Measurements from ENCODE around the gene TMEM184A. TPM values are rescaled to one million over a fixed set of nuclear protein-coding genes. Genes with fewer than 3 reads are reported as not detected.

TMEM184A gene
- total and polyA plus RNA-seq, 2 of the 8 experiments (the other 6 are each of a cell fraction or from before 2014, with no cell fraction given) = 1.8 to 2.1 TPM

GRCh38 chr7:1561036-1561940 is 5.3 kb upstream of the TMEM184A start (continued):
- TF ChIP-seq, protein P1, sequence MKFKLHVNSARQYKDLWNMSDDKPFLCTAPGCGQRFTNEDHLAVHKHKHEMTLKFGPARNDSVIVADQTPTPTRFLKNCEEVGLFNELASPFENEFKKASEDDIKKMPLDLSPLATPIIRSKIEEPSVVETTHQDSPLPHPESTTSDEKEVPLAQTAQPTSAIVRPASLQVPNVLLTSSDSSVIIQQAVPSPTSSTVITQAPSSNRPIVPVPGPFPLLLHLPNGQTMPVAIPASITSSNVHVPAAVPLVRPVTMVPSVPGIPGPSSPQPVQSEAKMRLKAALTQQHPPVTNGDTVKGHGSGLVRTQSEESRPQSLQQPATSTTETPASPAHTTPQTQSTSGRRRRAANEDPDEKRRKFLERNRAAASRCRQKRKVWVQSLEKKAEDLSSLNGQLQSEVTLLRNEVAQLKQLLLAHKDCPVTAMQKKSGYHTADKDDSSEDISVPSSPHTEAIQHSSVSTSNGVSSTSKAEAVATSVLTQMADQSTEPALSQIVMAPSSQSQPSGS (IDR thresholded peaks at IDR 0.05; ENCODE audit: low read length) = no peak
- no peak for TF ChIP-seq EP300 (IDR thresholded peaks at IDR 0.05; ENCODE audit: borderline replicate concordance in 1 of 2, low read depth in 2 of 2, low read length in 2 of 2)
- TF ChIP-seq POU5F1 (IDR thresholded peaks at IDR 0.05; ENCODE audit: low read depth, low read length) = no peak
- TF ChIP-seq BACH1 (IDR thresholded peaks at IDR 0.05; ENCODE audit: low read length) = no peak
- TF ChIP-seq HDAC2 (IDR thresholded peaks at IDR 0.05; ENCODE audit: borderline replicate concordance in 1 of 2, low read depth in 2 of 2, low read length in 2 of 2) = no peak
- no peak for TF ChIP-seq JUN (IDR thresholded peaks at IDR 0.05; ENCODE audit: low read depth, low read length)
- no peak for TF ChIP-seq POLR2A (IDR thresholded peaks at IDR 0.05; ENCODE audit: control extremely low read depth in 1 of 2, low read depth in 2 of 2, low read length in 2 of 2)
